GM23338 (cell line): Measurements from ENCODE around the gene XPR1. TPM values are rescaled to one million over a fixed set of nuclear protein-coding genes. Genes with fewer than 3 reads are reported as not detected.

Experiments used
- ATAC-seq: fragments of 200-7000 bp; cut with Tn5 transposase; 3 replicates; pipeline ENCODE4 v1.9.1; 2020
- DNase-seq: peaks from one replicate; pipeline ENCODE4 v3.0.0-alpha.2; 2015; ENCODE audit warnings: low spot score
- H2AFZ ChIP-seq: fragments of 200-600 bp; sonication (generic); 2 replicates; pipeline ENCODE4 v1.8.0; 2016; ENCODE audit warnings: antibody characterized with exemption, mild to moderate bottlenecking, moderate library complexity
- H3F3A ChIP-seq: fragments of 200-600 bp; sonication (generic); replicated peaks from 2 replicates; pipeline ENCODE4 v1.8.0; 2017; ENCODE audit warnings: antibody characterized with exemption, mixed run types, low read depth
- H3K27ac ChIP-seq: fragments of 200-600 bp; sonication (generic); 2 replicates; pipeline ENCODE4 v1.6.1; 2016; ENCODE audit warnings: low read depth
- H3K27me3 ChIP-seq: fragments of 200-600 bp; sonication (generic); 2 replicates; pipeline ENCODE4 v1.8.0; 2016; ENCODE audit warnings: mild to moderate bottlenecking, mixed run types, moderate library complexity; ENCODE audit not compliant: insufficient read depth
- H3K36me3 ChIP-seq: fragments of 200-600 bp; sonication (generic); 2 replicates; pipeline ENCODE4 v1.8.0; 2016; ENCODE audit warnings: mild to moderate bottlenecking; ENCODE audit not compliant: insufficient read depth
- H3K4me1 ChIP-seq: fragments of 200-600 bp; sonication (generic); 2 replicates; pipeline ENCODE4 v1.8.0; 2016; ENCODE audit warnings: mild to moderate bottlenecking, moderate library complexity; ENCODE audit not compliant: insufficient read depth
- H3K4me2 ChIP-seq: fragments of 200-600 bp; sonication (generic); 2 replicates; pipeline ENCODE4 v1.7.1; 2017; ENCODE audit warnings: mixed run types
- H3K4me3 ChIP-seq: fragments of 200-600 bp; sonication (generic); 2 replicates; pipeline ENCODE4 v1.6.1; 2016; ENCODE audit warnings: mixed run types
- H3K79me2 ChIP-seq: fragments of 200-600 bp; sonication (generic); replicated peaks from 2 replicates; pipeline ENCODE4 v1.8.0; 2017; ENCODE audit warnings: mild to moderate bottlenecking; ENCODE audit not compliant: insufficient read depth
- H3K9me2 ChIP-seq: fragments of 200-600 bp; sonication (generic); 2 replicates; pipeline ENCODE4 v1.8.0; 2017; ENCODE audit not compliant: insufficient read depth
- H4K20me1 ChIP-seq: fragments of 200-600 bp; sonication (generic); replicated peaks from 2 replicates; pipeline ENCODE4 v1.8.0; 2017; ENCODE audit warnings: mild to moderate bottlenecking; ENCODE audit not compliant: insufficient read depth
- H3K27ac Mint-ChIP-seq: 2 replicates; pipeline ENCODE4 v1.8.0; 2020; ENCODE audit warnings: inconsistent platforms, mild to moderate bottlenecking, moderate library complexity, mixed read lengths
- H3K27me3 Mint-ChIP-seq: 3 replicates; pipeline ENCODE4 v1.8.0; 2022; ENCODE audit warnings: low read depth, mild to moderate bottlenecking, moderate library complexity, mixed read lengths, inconsistent platforms; ENCODE audit not compliant: insufficient read depth, poor library complexity
- H3K36me3 Mint-ChIP-seq: 3 replicates; pipeline ENCODE4 v1.8.0; 2021; ENCODE audit warnings: low read depth, mild to moderate bottlenecking, inconsistent platforms, moderate library complexity, mixed read lengths
- H3K4me1 Mint-ChIP-seq: 3 replicates; pipeline ENCODE4 v1.8.0; 2020; ENCODE audit warnings: mild to moderate bottlenecking, inconsistent platforms, mixed read lengths
- H3K4me3 Mint-ChIP-seq: 3 replicates; pipeline ENCODE4 v1.8.0; 2021; ENCODE audit warnings: moderate library complexity, mild to moderate bottlenecking, inconsistent platforms, mixed read lengths
- H3K9me3 Mint-ChIP-seq: 3 replicates; pipeline ENCODE4 v1.8.0; 2020; ENCODE audit warnings: moderate library complexity, mild to moderate bottlenecking, inconsistent platforms, mixed read lengths
- CREB1 ChIP-seq: fragments of 250-450 bp; sonication (Bioruptor Pico); IDR thresholded peaks from 2 replicates; pipeline ENCODE4 v1.5.0; 2020; ENCODE audit warnings: low read depth, mild to moderate bottlenecking, moderate library complexity
- CTCF ChIP-seq, 2 experiments: fragments of 200-600 bp in 1 of 2; sonication (generic) in 1 of 2; conservative IDR thresholded peaks; 2 replicates each; pipeline versions ENCODE4 v1.5.1 to v1.6.1; 2016 to 2017; ENCODE audit warnings: antibody characterized with exemption in 2 of 2, low read depth in 2 of 2, mild to moderate bottlenecking in 2 of 2, moderate library complexity in 1 of 2
- ETS1 ChIP-seq: IDR thresholded peaks from 2 replicates; pipeline ENCODE4 v1.6.1; 2016; ENCODE audit warnings: antibody characterized with exemption
- EZH2 ChIP-seq: fragments of 200-600 bp; sonication (generic); IDR thresholded peaks from one replicate; pipeline ENCODE4 v1.8.0; 2017; ENCODE audit warnings: antibody characterized with exemption, mild to moderate bottlenecking, low read depth; ENCODE audit not compliant: unreplicated experiment
- EZH2phosphoT487 ChIP-seq: fragments of 200-600 bp; sonication (generic); IDR thresholded peaks from one replicate; pipeline ENCODE4 v1.8.1; 2018; ENCODE audit warnings: antibody characterized with exemption; ENCODE audit not compliant: unreplicated experiment
- JUNB ChIP-seq: IDR thresholded peaks from one replicate; pipeline ENCODE4 v1.6.1; 2016; ENCODE audit warnings: antibody characterized with exemption; ENCODE audit not compliant: unreplicated experiment
- NANOG ChIP-seq: IDR thresholded peaks from 2 replicates; pipeline ENCODE4 v1.6.1; 2016; ENCODE audit warnings: antibody characterized with exemption, borderline replicate concordance
- POLR2AphosphoS5 ChIP-seq: IDR thresholded peaks from 2 replicates; pipeline ENCODE4 v1.6.1; 2016; ENCODE audit warnings: antibody characterized with exemption, low read depth
- REST ChIP-seq: IDR thresholded peaks from one replicate; pipeline ENCODE4 v1.6.1; 2018; ENCODE audit warnings: antibody characterized with exemption; ENCODE audit not compliant: unreplicated experiment
- STAT1 ChIP-seq: IDR thresholded peaks from one replicate; pipeline ENCODE4 v1.6.1; 2016; ENCODE audit warnings: antibody characterized with exemption; ENCODE audit not compliant: unreplicated experiment
- ZNF114 ChIP-seq: fragments of 250-450 bp; sonication (Bioruptor Pico); IDR thresholded peaks from 2 replicates; pipeline ENCODE4 v1.5.0; 2020; ENCODE audit warnings: mild to moderate bottlenecking, moderate library complexity
- ZNF331 ChIP-seq: fragments of 250-450 bp; sonication (Bioruptor Pico); IDR thresholded peaks from 2 replicates; pipeline ENCODE4 v1.5.0; 2020; ENCODE audit warnings: low read depth, mild to moderate bottlenecking, moderate library complexity
- ZNF462 ChIP-seq: fragments of 250-450 bp; sonication (Bioruptor Pico); IDR thresholded peaks from 2 replicates; pipeline ENCODE4 v1.5.0; 2020; ENCODE audit warnings: mild to moderate bottlenecking, moderate library complexity
- polyA plus RNA-seq: library from polyadenylated mRNA; unstranded; fragments of >200 nt; fragmentation: Nextera tagmentation; extraction: Ambion mirVana; gene quantifications from 2 replicates; pipeline ENCODE4 v1.2.1, GENCODE V29; 2016
- total RNA-seq: library from RNA; depleted of rRNA; stranded (reverse); fragments of >200 nt; shearing (Covaris generic); gene quantifications from 2 replicates; pipeline ENCODE4 v1.2.3, GENCODE V29; 2014

XPR1 gene
- total and polyA plus RNA-seq, 2 experiments from 2014 or later, result 9.3 to 38.1 TPM

- no peaks in the 10 kb centered on the region for H3K36me3 Mint-ChIP-seq
- Histone ChIP-seq H3K27ac (no peak overlapping the region), H3K27me3 (no peaks in the 10 kb centered on the region), H4K20me1 (no peaks in the 10 kb centered on the region), H3K4me2 (no peak overlapping the region), H3F3A (no peaks in the 10 kb centered on the region), H3K36me3 (no peaks in the 10 kb centered on the region), H3K9me2 (no peaks in the 10 kb centered on the region), H2AFZ (peak overlapping the region; percentile 15; the same call in 1 of the 2 replicates), H3K4me1 (no peaks in the 10 kb centered on the region), H3K79me2 (no peaks in the 10 kb centered on the region), H3K4me3 (no peak overlapping the region)
- DNase-seq, result no peak
- peaks cover 5% of the 10 kb centered on the region for H3K27me3 Mint-ChIP-seq
- H3K4me3 Mint-ChIP-seq, result no peak overlapping the region
- H3K4me1 Mint-ChIP-seq, result no peaks in the 10 kb centered on the region
- no peaks in the 10 kb centered on the region for H3K9me3 Mint-ChIP-seq
- H3K27ac Mint-ChIP-seq, result no peak overlapping the region
- no peak for ATAC-seq
- TF ChIP-seq CTCF (conservative IDR thresholded peaks at IDR 0.05; ENCODE audit: low read depth in 2 of 2), result no peak
- no peak for TF ChIP-seq ZNF462 (CRISPR knock-in tag)
- no peak for TF ChIP-seq ZNF114 (CRISPR knock-in tag)
- TF ChIP-seq STAT1, result no peak
- TF ChIP-seq EZH2, result no peak
- no peak for TF ChIP-seq ETS1
- no peak for TF ChIP-seq CREB1 (CRISPR knock-in tag)
- no peak for TF ChIP-seq POLR2AphosphoS5
- no peak for TF ChIP-seq NANOG
- no peak for TF ChIP-seq ZNF331 (CRISPR knock-in tag)
- TF ChIP-seq EZH2phosphoT487, result no peak
- TF ChIP-seq REST, result no peak
- TF ChIP-seq JUNB, result no peak
Measured at GRCh38 chr1:180598333-180598974, 33.4 kb upstream of the XPR1 start.
